HL-60/S4 treated with phorbol 12-myristate 13-acetate at 8.2 ng/mL for 4 days and 3 days (cell line): ENCODE results near the gene SLC39A11.

Experiments
- in situ Hi-C: fragments of 300-500 bp; cut with MboI; formaldehyde crosslinking; loops from 2 replicates; pipeline ENCODE4 v1.15.0; 2022; ENCODE audit warnings: low sequenced_read_pairs

Gene SLC39A11

GRCh38 chr17:73013816-73014663, 78.4 kb downstream of the SLC39A11 start:
- in situ Hi-C loops = no loop called here

GRCh38 chr17:73013301-73013700, 79.2 kb downstream of the SLC39A11 start:
- in situ Hi-C loops = no loop called here

- in situ Hi-C loops = no loop called here
These were observed 81.4 kb downstream of the SLC39A11 start for GRCh38 chr17:73011016-73011486.

GRCh38 chr17:73010414-73010813, 82.1 kb downstream of the SLC39A11 start:
- in situ Hi-C loops = no loop called here

- in situ Hi-C loops = no loop called here
These were observed 85.1 kb downstream of the SLC39A11 start for GRCh38 chr17:73007407-73007806.

GRCh38 chr17:73005360-73005759, 87.1 kb downstream of the SLC39A11 start:
- in situ Hi-C loops = no loop called here

- in situ Hi-C loops = no loop called here
These were observed 89.0 kb downstream of the SLC39A11 start for GRCh38 chr17:73003487-73003886.

- in situ Hi-C loops = no loop called here
These were observed 91.7 kb downstream of the SLC39A11 start for GRCh38 chr17:73000832-73001231.

GRCh38 chr17:72999474-72999873, 93.0 kb downstream of the SLC39A11 start:
- in situ Hi-C loops = loop anchor here (25.0 kb wide), 1 partner anchor 163 kb away; the partner anchor contains the start of gene SSTR2

- in situ Hi-C loops = loop anchor here (25.0 kb wide), 1 partner anchor 164 kb away; the partner anchor contains the start of gene SSTR2
These were observed 94.1 kb downstream of the SLC39A11 start for GRCh38 chr17:72998343-72998742.

GRCh38 chr17:72997559-72997958, 94.9 kb downstream of the SLC39A11 start:
- in situ Hi-C loops = loop anchor here (25.0 kb wide), 1 partner anchor 165 kb away; the partner anchor contains the start of gene SSTR2

GRCh38 chr17:72996791-72997190, 95.7 kb downstream of the SLC39A11 start:
- in situ Hi-C loops = loop anchor here (25.0 kb wide), 1 partner anchor 166 kb away; the partner anchor contains the start of gene SSTR2

GRCh38 chr17:72995008-72995656, 97.4 kb downstream of the SLC39A11 start:
- in situ Hi-C loops = loop anchor here (25.0 kb wide), 1 partner anchor 167 kb away; the partner anchor contains the start of gene SSTR2

- in situ Hi-C loops = loop anchor here (25.0 kb wide), 1 partner anchor 169 kb away; the partner anchor contains the start of gene SSTR2
These were observed 99.6 kb downstream of the SLC39A11 start for GRCh38 chr17:72992783-72993467.

GRCh38 chr17:72991651-72992050, 100.8 kb downstream of the SLC39A11 start:
- in situ Hi-C loops = loop anchor here (25.0 kb wide), 1 partner anchor 171 kb away; the partner anchor contains the start of gene SSTR2

GRCh38 chr17:72989074-72989610, 103.3 kb downstream of the SLC39A11 start:
- in situ Hi-C loops = loop anchor here (25.0 kb wide), 1 partner anchor 173 kb away; the partner anchor contains the start of gene SSTR2

- in situ Hi-C loops = loop anchor here (25.0 kb wide), 1 partner anchor 174 kb away; the partner anchor contains the start of gene SSTR2
These were observed 104.0 kb downstream of the SLC39A11 start for GRCh38 chr17:72988451-72988850.

GRCh38 chr17:72987166-72987565, 105.3 kb downstream of the SLC39A11 start:
- in situ Hi-C loops = loop anchor here (25.0 kb wide), 1 partner anchor 175 kb away; the partner anchor contains the start of gene SSTR2

- in situ Hi-C loops = loop anchor here (25.0 kb wide), 1 partner anchor 176 kb away; the partner anchor contains the start of gene SSTR2
These were observed 106.4 kb downstream of the SLC39A11 start for GRCh38 chr17:72985882-72986720.
